GM19395 (cell line): ENCODE data around the gene RPS6KL1.

ENCODE experiments used
- ATAC-seq: cut with Tn5 transposase; IDR thresholded peaks from one replicate; pipeline ENCODE4 v1.9.1; 2021; ENCODE audit warnings: mild to moderate bottlenecking, moderate library complexity; ENCODE audit not compliant: unreplicated experiment

The RPS6KL1 gene

DNA sequence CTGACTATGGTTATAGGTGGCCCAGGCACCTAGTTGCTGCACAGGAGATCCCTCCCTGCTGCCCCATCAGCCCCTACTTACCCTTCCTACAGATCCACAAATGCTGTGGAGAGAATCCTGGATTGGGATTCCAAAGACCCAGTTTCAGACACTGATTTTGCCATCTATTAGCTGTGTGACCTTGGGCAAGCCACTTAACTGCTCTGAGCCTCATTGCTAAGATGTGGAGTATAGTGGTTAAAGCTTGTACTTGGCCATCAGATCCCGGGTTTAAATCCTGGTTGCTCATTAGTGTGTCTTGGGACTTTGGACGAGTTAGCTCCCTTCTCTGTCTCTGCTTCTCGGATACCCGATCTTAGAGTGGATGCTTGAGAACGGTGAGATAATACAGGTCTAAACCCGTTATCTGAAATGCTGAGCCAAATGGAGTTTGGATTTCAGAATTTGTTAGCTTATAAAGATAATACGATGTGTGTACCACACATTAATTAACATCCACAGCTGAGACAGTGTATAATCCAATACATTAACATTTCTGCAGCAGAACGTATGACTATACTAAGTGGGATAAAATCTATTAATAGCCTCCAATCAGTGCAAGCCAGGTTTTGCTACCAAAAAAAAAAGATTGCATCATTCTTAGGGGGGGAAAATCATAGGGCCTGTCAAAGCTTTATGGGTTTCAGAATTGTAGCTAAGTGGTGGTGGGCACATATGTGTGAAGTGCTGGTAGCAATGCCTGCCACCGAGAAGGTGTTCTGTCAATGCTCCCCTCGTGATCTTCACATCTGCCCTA is 63.1 kb downstream of the RPS6KL1 start:
- ATAC-seq: no peak

DNA sequence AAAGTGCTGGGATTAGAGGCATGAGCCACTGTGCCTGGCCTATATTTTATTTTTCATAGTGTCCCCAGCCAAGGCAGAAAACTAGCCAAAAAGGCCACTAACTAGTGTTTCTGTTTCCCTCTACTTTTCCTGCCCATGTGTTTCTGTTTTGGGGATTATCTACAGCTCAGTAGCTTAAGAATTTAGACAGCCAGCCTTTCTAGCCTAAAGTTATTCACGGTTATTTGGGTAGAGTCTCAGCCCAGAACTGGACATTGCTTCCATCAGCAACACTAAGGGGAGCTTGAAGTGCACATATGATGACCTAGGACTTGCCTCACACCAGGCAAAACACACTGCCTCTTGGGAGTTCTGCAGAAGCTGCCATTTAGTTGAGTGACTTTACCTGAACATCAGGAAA is 65.0 kb downstream of the RPS6KL1 start:
- no peak for ATAC-seq

DNA sequence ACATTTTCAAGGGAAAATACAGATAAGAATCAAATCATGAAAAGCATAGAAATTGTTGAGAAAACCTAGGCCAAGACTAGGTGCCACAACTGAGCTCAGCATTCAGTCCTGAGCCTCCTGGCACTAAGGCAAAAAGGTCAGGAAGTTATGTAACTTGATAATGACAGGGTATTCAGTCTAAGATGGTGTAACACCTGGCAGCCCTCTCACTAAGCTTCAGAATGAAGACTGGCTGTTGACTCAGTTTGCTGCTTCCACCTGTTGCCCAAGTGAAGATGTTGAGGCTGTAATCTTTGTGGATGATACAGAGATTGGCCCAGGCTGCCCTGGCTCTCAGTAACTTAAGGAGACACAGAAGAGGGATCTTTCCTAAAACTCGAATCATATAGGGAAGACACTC is 66.7 kb downstream of the RPS6KL1 start:
- ATAC-seq: no peak

DNA sequence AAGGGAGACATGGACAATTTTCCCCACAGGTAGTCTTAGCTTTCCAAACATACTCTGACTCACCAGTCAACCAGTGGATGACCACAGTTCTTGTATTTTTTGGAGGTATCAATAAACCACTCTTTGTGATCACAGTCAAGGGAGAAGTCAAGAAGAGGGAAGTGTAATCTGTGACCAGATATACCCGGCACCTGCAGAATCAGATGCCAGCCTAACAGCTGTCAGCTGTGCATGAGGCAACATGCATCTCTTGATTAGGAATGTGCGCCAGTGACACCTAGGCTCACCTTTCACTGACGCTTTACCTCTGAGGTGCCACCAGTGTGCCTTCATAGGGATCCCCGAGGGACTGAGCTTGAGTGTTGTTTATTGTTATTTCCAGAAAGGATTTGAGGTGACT is 67.1 kb downstream of the RPS6KL1 start:
- no peak for ATAC-seq

DNA sequence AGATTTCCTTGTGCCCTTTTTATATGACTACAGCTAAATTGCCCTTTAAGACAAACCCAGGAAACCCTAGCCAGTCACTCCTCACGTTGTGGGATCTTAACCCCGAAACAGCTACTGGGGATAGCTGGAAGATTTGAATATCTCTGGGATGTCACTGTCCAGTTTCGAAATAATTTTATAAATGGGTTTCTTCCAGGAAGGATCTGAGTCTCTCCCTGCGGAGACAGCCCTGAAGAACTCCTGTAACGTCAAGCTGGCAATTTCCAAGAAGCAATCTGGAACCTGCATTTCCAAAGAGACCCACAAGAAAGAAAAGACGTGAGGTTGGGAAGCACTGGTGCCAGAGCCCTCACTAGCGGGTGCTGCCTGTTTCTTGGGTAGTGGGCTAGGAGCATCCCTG is 68.0 kb downstream of the RPS6KL1 start:
- no peak for ATAC-seq
